Camera-type eye (tissue), 1 donor: ENCODE results near the gene PLD2. TPM values are rescaled to one million over a fixed set of nuclear protein-coding genes. Genes with fewer than 3 reads are reported as not detected.

Source experiments
- total RNA-seq: library from RNA; depleted of rRNA; stranded (reverse); fragments of >200 nt; gene quantifications from one replicate; pipeline ENCODE4 v1.2.3, GENCODE V29; 2014

Gene PLD2
- total RNA-seq = 24.4 TPM

GRCh38 chr17:4806777-4807604 lies at the start of gene PLD2:
PLD2 (plus strand) TSS chr17:4807152; CDS start chr17:4807773, 621 bp downstream.

GRCh38 chr17:4771519-4772234 lies 35.3 kb upstream of the PLD2 start, which contains the start of gene TM4SF5:
TM4SF5 (plus strand) TSS chr17:4771886; CDS start chr17:4771923, 37 bp downstream.

GRCh38 chr17:4786106-4786511 lies 20.8 kb upstream of the PLD2 start, which contains the start of gene VMO1:
VMO1 (minus strand) TSS chr17:4786364; CDS start chr17:4786352, 12 bp downstream.

GRCh38 chr17:4788807-4789700 lies 17.9 kb upstream of the PLD2 start, which contains the start of gene GLTPD2:
GLTPD2 (plus strand) TSS chr17:4788964; CDS start chr17:4789012, 48 bp downstream.

GRCh38 chr17:4802228-4802627 lies 4.7 kb upstream of the PLD2 start, which contains the start of gene C17orf114:
C17orf114 (minus strand) TSS chr17:4802328.

GRCh38 chr17:4833178-4833940 lies 26.4 kb downstream of the PLD2 start, which contains the start of gene MINK1:
MINK1 (plus strand) TSS chr17:4833340; CDS start chr17:4833584, 244 bp downstream.

Other genes with a start within 250 kb of the PLD2 start
- 6.9 TPM for gene GGT6, start 246.6 kb upstream of the PLD2 start, total RNA-seq
- 17.4 TPM for gene SMTNL2, start 222.6 kb upstream of the PLD2 start, total RNA-seq
- 2.9 TPM for gene ALOX15, start 165.5 kb upstream of the PLD2 start, total RNA-seq
- gene PELP1, start 103.0 kb upstream of the PLD2 start, total RNA-seq = 53.7 TPM
- 18.0 TPM for gene ARRB2, start 96.5 kb upstream of the PLD2 start, total RNA-seq
- 14.5 TPM for gene MED11, start 75.7 kb upstream of the PLD2 start, total RNA-seq
- 0.27 TPM for gene ZMYND15, start 67.3 kb upstream of the PLD2 start, total RNA-seq
- 9.7 TPM for gene CXCL16, start 67.2 kb upstream of the PLD2 start, total RNA-seq
- gene TM4SF5, start 35.3 kb upstream of the PLD2 start, total RNA-seq = not detected
- 2.3 TPM for gene VMO1, start 20.8 kb upstream of the PLD2 start, total RNA-seq
- not detected for gene GLTPD2, start 18.2 kb upstream of the PLD2 start, total RNA-seq
- gene PSMB6, start 11.0 kb upstream of the PLD2 start, total RNA-seq = 76.9 TPM
- 76.7 TPM for gene MINK1, start 26.2 kb downstream of the PLD2 start, total RNA-seq
- 9.5 TPM for gene C17orf107, start 92.4 kb downstream of the PLD2 start, total RNA-seq
- gene CHRNE, start 95.9 kb downstream of the PLD2 start, total RNA-seq = 0.44 TPM
- gene GP1BA, start 125.1 kb downstream of the PLD2 start, total RNA-seq = 0.22 TPM
- gene SLC25A11, start 132.9 kb downstream of the PLD2 start, total RNA-seq = 51.3 TPM
- 35.5 TPM for gene RNF167, start 133.1 kb downstream of the PLD2 start, total RNA-seq
- 177 TPM for gene PFN1, start 141.4 kb downstream of the PLD2 start, total RNA-seq
- gene ENO3, start 144.0 kb downstream of the PLD2 start, total RNA-seq = 174 TPM
- 42.4 TPM for gene SPAG7, start 160.7 kb downstream of the PLD2 start, total RNA-seq
- gene CAMTA2, start 180.5 kb downstream of the PLD2 start, total RNA-seq = 13.4 TPM
- 1.3 TPM for gene INCA1, start 190.4 kb downstream of the PLD2 start, total RNA-seq
- 32.3 TPM for gene KIF1C, start 190.8 kb downstream of the PLD2 start, total RNA-seq
- gene SLC52A1, start 228.3 kb downstream of the PLD2 start, total RNA-seq = not detected